ENCODE results near the gene TTC39A. TPM values are rescaled to one million over a fixed set of nuclear protein-coding genes. Genes with fewer than 3 reads are reported as not detected.

TTC39A gene
- total and polyA plus RNA-seq, 12 donors: 4.7 to 44.8 (median 15.7) TPM

- H3K27me3 ChIP-seq: no peaks in the 10 kb centered on the region
- peaks cover 18 to 29% of the 10 kb centered on the region in 2 donors for H3K4me1 ChIP-seq (replicated peaks in 1 of 2)
- intact Hi-C loops (cut with DNase I): no loop called here
- H3K9me3 ChIP-seq (replicated peaks in 1 of 3): no peaks in the 10 kb centered on the region
- peak overlapping the region in 2 of 5 donors; percentile 29 to 30 for H3K27ac ChIP-seq
- no peaks in the 10 kb centered on the region for H3K36me3 ChIP-seq (replicated peaks in 1 of 2)
- peak in 6 of 7 donors; percentile 52 to 81 (median 66) for DNase-seq
- 40 to 49% (median 45%) methylated on average over 6 to 8 of the region's 8 CpGs for WGBS, 4 donors
- TF ChIP-seq, protein P1, sequence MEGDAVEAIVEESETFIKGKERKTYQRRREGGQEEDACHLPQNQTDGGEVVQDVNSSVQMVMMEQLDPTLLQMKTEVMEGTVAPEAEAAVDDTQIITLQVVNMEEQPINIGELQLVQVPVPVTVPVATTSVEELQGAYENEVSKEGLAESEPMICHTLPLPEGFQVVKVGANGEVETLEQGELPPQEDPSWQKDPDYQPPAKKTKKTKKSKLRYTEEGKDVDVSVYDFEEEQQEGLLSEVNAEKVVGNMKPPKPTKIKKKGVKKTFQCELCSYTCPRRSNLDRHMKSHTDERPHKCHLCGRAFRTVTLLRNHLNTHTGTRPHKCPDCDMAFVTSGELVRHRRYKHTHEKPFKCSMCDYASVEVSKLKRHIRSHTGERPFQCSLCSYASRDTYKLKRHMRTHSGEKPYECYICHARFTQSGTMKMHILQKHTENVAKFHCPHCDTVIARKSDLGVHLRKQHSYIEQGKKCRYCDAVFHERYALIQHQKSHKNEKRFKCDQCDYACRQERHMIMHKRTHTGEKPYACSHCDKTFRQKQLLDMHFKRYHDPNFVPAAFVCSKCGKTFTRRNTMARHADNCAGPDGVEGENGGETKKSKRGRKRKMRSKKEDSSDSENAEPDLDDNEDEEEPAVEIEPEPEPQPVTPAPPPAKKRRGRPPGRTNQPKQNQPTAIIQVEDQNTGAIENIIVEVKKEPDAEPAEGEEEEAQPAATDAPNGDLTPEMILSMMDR (IDR thresholded peaks at IDR 0.05): no peak
- TF ChIP-seq POLR2A (IDR thresholded peaks at IDR 0.05): no peak
- H3K4me3 ChIP-seq: no peak overlapping the region
Observed at GRCh38 chr1:51287966-51288365, 42.4 kb downstream of the TTC39A start.

DNA sequence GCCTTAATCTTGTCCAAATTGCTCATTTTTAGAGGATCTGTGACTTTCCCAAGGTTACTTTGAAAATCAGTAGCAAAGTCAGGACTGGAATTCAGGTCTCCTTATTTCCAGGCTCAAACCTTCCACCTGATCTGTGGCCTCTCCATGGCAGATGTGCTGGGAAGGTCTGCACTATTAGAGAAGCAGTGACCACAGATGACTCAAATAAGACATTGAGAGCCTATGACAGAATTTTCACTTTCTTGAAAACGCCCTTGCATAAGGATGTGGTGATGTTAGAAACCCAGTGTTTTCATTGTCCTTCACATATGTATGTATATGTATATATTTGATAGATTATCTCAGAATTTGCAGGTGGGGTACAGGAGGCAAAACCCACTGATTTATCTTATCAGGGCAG, 45.3 kb downstream of the TTC39A start:
- peak overlapping the region in 2 of 5 donors; percentile 17 to 19 for H3K27ac ChIP-seq
- TF ChIP-seq POLR2A (IDR thresholded peaks at IDR 0.05): no peak
- TF ChIP-seq, protein P1 (IDR thresholded peaks at IDR 0.05): no peak
- DNase-seq: peak in 1 of 7 donors; percentile 33
- H3K36me3 ChIP-seq (replicated peaks in 1 of 2): no peaks in the 10 kb centered on the region
- H3K27me3 ChIP-seq: no peaks in the 10 kb centered on the region
- peaks cover 18 to 34% of the 10 kb centered on the region in 2 donors for H3K4me1 ChIP-seq (replicated peaks in 1 of 2)
- intact Hi-C loops (cut with DNase I): no loop called here
- no peaks in the 10 kb centered on the region for H3K9me3 ChIP-seq (replicated peaks in 1 of 3)
- no peak overlapping the region for H3K4me3 ChIP-seq
- 74 to 87% (median 77%) methylated on average over 1 of the region's 1 CpG for WGBS, 4 donors

- TF ChIP-seq POLR2A (IDR thresholded peaks at IDR 0.05): peak in 1 of 2 donors; percentile 52
- TF ChIP-seq, protein P1 (IDR thresholded peaks at IDR 0.05): no peak
- no peak overlapping the region for H3K4me3 ChIP-seq
- intact Hi-C loops (cut with DNase I): no loop called here
- no peaks in the 10 kb centered on the region for H3K36me3 ChIP-seq (replicated peaks in 1 of 2)
- peaks cover 18 to 34% of the 10 kb centered on the region in 2 donors for H3K4me1 ChIP-seq (replicated peaks in 1 of 2)
- DNase-seq: peak; percentile 73 to 91 (median 88)
- H3K27ac ChIP-seq: peak overlapping the region in 2 of 5 donors; percentile 17 to 19
- H3K27me3 ChIP-seq: no peaks in the 10 kb centered on the region
- no peaks in the 10 kb centered on the region for H3K9me3 ChIP-seq (replicated peaks in 1 of 3)
Observed at GRCh38 chr1:51284487-51284954, 45.8 kb downstream of the TTC39A start.

- Histone ChIP-seq H3K27me3 (no peaks in the 10 kb centered on the region), H3K36me3 (replicated peaks in 1 of 2) (no peaks in the 10 kb centered on the region), H3K9me3 (replicated peaks in 1 of 3) (no peaks in the 10 kb centered on the region), H3K27ac (no peak overlapping the region), H3K4me1 (replicated peaks in 1 of 2) (peaks cover 18 to 34% of the 10 kb centered on the region in 2 donors), H3K4me3 (no peak overlapping the region)
- peak in 1 of 7 donors; percentile 45 for DNase-seq
- WGBS, 4 donors: 47 to 57% (median 53%) methylated on average over 5 of the region's 5 CpGs
- intact Hi-C loops (cut with DNase I): no loop called here
- no peak for TF ChIP-seq POLR2A (IDR thresholded peaks at IDR 0.05)
- TF ChIP-seq, protein P1 (IDR thresholded peaks at IDR 0.05): no peak
Observed at GRCh38 chr1:51283979-51284378, 46.4 kb downstream of the TTC39A start.

Data from adrenal gland (tissue), 12 donors.